Stimulated activated CD4-positive, alpha-beta T cell treated with anti-CD3 and anti-CD28 coated beads, Interleukin-4, amount 100 ng/mL, for 4 hours (primary cell): ENCODE data around the gene SASH3.

Experiments
- DNase-seq, 2 experiments: peaks; one replicate each; pipeline ENCODE4 v3.0.0-alpha.2; 2020

Gene SASH3

DNA sequence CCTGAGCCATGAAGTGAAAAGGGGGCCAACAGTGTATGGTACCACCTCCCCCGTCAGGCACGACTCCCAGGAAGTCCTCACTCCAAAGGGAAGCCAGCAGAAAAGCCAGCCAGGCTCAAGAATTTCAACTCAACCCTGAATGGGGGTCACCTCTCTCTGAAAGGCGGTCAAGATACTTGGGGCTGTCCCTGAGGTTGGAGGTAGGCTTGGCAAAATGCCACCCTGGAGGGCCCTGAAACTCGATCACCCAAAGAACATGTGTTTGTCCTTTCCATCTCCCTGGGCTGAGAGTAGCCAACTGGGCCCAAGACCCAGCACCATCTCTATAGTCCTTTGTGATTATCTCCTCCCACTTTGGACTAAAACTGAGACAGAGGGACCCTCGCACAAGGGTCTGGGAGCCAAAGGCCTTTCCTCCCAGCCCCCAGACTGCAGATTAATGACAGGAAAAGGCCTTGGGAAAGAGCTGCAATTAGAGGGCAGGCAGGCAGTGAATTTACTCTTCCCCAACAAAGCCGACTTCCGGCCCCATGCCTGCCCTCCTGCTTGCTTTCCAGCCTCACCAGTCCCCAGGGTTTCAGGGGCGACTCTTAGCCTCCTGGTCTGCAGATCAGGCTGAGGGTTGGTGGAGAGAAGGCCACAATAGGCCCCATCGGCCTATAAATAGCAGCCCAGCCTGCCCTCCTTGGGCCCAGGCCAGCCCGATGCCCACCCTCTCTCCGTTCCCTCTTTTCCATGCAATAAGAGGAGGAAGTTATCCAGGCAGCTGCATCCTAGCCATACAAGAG lies 5.6 kb downstream of the SASH3 start:
- DNase-seq, result no peak

DNA sequence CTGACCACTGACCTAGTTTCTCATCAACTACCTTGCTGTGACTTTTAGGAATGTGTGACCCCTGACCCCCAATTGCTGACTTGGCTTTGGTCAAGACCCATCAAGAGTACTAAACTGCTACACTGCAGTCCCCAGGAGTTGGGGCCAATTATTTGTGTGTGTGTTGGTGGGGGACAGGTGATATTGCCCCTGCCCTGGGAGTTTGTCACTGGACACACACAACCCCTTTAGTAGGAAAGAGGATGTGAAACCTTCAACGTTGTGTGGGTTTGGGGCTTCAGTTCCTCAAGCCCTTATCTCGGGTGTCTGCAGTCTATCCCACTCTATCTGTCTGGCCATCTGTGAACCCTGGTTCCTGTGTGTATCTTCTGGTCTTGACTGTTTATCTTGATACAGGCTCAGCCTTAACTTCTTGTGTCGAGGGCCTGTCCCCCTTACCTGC lies 6.5 kb downstream of the SASH3 start:
- DNase-seq, result no peak

DNA sequence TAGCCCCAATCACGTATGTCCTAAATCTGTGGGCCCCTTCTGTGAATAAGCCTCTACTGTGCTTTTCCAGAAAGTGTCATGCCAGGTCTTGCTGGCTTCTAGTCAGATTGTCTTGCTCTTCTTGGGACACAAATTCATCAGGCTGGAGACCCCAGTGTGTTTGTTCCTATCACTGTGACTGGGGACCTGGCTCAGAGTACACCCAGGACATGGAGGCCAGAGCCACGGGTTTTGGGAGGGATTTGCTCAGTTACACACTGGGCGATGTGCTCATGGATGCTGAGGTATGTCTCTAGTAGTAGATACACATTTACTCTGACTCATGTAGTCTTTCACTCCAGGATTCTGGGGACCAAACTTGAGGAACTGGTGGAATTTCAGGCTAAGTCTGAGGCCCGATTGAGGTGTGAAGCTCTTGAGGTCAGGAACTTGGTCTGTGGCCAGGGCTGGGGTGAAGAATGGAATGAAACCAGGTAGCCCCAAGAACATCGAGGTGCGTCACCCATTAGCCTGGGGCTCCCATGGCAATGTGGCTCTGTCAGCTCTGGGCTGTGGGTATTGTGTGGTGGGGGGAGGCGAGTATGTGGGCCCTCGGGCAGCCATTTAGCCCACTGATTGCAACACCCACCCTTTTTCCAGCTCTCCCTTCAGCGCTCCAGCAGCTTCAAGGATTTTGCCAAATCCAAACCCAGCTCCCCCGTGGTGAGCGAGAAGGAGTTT lies 7.7 kb downstream of the SASH3 start:
- no peak for DNase-seq

DNA sequence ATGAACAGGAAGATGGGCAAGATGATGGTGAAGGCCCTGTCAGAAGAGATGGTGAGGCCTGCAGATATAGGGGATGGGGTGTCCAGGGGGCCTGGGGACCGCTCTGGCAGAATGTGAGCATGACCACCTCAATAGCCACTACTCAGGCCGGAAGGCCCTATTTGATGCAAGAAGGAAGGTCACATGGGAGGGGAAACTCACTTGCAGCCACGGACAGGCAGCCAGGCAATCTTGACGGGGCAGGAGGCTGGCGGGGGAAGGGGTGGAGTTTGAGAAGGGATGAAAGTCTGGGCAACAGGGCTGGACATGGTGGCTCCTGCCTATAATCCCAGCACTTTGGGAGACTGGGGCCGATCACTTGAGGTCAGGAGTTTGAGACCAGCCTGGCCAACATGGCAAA lies 8.8 kb downstream of the SASH3 start:
- no peak for DNase-seq

DNA sequence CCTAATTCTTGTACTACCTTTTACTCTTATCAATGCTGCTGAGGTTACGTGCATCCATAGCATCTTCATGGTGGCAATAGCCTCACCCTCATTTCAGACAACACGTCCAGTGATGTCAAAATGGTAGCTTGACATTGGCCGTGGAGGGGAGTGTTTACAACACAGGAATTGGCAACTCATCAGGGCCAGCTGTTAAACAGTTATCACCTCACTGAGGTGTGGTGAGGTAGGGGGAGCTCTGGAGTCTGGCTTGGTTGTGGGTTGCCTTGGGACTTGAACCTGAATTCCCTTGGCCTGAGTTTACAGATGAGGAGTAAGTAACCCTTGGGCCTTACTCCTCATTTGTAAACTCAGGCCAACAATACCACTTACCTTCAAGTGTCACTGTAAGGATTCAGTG lies 10.4 kb downstream of the SASH3 start:
- DNase-seq, result no peak

DNA sequence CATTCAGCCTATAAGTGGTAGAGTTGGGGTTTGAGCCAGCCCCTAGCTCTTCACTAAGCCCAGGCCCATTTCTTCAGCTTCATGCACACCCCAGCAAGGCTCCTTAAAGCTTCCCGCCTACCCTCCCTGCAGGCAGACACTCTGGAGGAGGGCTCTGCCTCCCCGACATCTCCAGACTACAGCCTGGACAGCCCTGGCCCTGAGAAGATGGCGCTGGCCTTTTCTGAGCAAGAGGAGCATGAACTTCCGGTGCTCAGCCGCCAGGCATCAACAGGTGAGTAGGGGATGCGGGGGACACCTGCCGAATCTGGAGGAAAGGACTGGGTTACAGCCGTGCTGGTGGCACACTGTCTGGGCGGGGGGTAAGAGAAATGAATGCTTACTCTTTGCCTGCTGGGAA lies 11.1 kb downstream of the SASH3 start:
- DNase-seq, result no peak

DNA sequence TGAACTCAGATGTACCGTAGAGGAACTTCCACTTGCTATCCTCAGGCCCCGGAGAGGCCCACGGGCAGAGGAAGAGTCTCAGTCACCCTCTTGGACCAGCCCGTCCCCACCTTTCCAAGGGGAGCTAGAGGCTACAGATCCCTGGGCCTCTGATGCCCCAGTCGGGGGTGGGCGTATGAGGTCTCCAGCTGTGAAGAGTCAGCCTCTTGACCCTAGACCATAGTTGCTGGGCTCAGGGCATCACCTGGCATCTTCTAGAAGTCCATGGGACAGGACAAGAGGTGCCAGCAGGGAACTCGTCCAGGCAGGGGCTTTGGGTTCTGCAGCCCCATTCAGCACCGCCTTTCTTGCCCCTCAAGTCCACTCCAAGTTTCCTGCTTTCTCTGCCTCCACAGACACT lies 11.6 kb downstream of the SASH3 start:
- no peak for DNase-seq

DNA sequence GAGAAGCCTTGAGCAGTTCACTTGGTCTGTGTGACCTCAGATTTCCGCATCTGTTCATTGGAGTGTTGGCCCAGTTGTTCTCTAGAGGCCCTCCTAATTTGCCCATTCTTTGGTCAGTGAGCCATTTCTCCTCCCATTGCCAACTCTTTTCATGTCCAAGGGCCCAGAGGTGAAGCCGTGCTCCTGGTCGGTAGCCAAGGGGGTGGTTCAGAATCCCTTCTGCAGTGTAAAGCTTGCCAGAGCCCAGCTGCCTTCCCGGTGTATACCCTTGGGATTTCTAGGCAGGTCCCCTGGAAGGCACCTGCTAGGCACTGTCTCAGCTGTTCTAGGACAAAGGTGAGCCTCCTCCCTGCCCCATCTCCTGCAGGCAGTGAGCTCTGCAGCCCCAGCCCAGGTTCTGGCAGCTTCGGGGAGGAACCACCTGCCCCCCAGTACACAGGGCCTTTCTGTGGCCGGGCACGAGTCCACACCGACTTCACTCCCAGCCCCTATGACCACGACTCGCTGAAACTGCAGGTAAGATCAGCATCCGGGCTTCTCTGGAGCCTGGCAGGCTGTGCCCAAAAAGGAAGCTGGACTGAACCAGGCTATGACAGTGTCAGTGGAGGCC lies 12.3 kb downstream of the SASH3 start:
- no peak for DNase-seq

DNA sequence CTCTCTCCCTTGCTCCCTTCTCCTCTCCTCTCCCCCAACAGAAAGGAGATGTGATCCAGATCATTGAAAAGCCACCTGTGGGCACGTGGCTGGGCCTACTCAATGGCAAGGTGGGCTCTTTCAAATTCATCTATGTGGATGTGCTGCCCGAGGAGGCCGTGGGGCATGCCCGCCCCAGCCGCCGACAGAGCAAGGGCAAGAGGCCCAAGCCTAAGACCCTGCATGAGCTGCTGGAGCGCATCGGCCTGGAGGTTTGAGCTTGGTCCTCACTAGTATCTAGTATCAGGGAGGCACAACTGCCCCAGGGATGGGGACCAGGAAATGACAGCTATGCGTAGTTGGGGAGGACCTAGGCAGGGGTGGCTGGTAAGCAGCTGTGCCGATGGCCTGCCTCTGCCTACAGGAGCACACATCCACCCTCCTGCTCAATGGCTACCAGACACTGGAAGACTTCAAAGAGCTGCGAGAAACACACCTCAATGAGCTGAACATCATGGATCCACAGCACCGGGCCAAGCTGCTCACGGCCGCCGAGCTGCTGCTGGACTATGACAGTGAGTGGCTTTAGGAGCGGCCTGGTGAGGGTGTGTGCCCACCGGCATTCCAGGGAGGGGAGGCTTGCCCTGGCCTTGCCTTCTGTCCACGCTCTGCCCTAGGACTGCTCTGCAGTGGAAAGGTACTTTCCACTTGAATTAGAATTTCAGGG lies 13.0 kb downstream of the SASH3 start:
- DNase-seq, result no peak

DNA sequence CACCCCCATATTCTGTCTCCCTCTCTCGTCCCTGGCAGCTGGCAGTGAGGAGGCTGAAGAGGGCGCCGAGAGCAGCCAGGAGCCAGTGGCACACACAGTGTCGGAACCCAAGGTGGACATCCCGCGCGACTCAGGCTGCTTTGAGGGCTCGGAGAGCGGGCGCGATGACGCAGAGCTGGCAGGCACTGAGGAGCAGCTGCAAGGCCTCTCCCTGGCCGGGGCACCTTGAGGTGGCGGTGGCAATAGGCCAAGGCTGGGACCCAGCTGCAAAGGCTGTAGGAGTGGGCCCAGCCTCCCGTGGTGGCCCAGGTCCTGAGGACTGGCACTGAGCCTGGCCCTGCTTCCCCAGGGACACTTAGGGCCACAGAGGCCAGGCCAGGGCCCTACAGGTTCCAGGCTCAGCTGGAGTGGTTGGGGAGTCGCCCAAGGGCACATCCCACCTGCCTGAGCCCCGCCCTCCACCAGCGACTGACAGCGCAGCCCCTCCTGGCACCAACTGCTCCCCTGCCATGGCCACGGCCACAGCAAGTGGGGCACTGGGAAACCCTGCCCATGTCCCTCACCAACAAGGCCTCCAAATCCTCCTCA lies 13.9 kb downstream of the SASH3 start:
- no peak for DNase-seq

DNA sequence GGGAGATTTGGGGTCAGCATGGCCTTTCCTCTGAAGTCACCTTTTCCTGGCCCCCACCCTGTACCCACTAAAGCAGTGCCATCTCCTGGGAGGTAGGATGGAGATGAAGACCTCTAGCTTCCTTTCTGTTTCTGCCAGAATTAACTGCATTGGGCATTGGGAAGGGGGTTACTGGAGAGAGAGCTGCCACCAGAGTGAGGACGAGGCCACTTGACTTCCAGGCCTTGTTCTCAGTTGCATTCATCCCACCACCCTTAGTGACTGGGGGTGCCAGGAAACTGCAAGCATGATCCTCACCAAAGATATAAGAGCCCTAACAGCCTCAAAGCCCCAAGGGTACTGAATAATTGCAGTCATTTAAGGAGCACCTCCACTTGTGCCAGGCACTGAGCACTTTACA lies 15.8 kb downstream of the SASH3 start:
- no peak for DNase-seq

DNA sequence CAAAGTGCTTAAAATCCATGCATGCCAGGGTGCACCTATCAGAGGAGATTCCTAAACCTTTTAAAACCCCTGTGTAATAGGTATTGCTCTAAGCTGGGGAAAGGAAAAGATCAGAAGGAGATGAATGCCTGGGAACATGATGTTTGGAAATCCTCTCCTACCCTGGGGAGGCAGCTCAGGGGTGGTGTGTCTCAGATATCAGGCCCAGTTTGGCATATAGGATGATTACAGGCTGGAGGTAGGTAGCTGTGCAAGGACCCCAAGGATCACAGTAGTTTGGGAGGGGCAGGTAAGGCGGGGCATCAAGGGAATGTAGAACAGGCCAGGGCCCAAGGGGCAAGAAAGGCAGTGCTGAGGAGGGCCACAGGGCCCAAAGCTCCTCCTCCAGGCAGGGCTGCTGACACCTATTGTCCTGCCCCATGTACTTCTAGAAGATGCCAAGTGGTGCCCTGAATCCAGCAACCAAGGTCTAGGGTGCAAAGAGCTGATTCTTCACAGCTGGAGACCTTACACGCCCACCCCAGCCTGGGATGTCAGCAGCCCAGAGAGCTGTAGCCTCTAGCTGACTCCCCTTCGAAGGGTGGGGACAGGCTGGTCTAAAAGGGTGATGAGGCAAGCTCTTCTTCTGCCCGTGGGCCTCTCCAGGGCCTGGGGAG lies 17.6 kb downstream of the SASH3 start:
- DNase-seq, result no peak

DNA sequence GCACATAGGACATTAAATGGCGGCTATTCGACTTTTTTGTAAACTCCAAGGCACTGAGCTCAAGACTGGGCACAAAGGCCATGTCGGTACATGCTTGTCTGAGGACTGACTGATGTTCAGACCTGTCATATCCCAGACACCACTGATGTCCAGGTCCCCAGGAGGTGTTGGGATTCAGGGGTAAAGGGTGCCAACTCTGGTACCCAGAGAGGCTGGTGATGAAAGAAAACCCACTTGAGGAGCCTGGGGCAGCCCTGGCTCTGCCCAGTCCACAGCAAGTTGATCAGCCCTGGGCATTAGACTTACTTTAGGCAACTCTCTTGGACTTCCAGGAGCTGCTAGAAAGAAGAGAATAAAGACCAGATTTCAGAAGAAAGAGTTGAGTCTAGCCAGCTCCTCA lies 18.7 kb downstream of the SASH3 start:
- DNase-seq, result no peak

DNA sequence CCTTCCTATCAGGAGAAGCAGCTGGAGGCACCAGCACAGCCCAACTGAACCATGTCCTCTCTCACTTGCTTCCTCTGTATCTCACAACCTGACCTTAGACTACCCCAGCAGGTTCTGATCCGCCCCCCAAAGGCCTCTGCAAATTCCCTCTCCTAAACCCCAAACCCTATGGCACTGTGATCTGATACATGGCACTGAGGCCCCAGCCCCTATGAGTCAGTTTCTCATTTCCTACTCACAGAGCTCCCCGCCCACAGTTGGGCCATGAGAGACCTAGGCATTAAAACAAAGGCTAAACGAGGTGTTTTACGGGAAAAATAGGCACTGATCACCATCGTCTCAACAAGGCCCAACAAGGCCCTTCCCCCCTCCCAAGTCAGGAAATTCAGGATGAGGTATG lies 19.1 kb downstream of the SASH3 start:
- DNase-seq, result peak in 1 of 2 experiments; percentile 37

DNA sequence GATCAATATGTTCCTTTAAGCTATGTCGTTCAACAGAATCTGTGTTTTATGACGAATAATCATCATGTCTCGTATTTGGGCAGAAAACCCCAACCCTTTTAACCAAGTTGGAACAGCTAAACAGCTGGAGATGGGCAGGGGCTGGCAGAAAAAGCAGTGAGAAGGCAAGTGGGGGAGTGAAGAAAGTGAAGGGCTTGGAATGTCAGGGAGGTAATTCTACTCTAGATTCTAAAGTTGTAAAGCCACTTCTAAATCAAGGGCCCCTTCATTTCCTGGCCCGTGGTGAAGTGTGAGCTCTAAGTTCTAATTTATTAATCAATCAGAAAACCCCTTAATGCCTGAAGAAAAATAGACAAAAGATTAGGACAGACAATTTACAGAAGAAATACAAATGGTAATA lies 20.4 kb downstream of the SASH3 start:
- no peak for DNase-seq

DNA sequence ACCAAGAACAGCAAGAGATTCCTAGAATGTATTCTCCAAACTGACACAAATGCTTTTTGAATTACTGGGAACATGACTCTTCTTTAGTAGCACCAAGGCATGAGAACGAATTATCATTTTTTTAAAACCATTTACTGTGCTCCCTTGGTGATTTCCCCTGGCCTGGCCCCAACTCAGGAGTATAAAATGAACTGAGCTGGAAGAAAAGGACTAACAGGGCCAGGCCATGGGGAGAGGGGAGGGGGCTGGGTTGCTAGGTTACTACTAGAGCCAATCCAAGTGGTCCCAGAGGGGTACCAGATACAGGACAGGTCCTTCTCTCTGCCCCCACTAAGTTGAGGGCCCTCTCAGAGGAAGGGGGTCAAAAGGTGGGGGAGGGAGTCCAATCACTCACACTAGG lies 23.1 kb downstream of the SASH3 start:
- no peak for DNase-seq

DNA sequence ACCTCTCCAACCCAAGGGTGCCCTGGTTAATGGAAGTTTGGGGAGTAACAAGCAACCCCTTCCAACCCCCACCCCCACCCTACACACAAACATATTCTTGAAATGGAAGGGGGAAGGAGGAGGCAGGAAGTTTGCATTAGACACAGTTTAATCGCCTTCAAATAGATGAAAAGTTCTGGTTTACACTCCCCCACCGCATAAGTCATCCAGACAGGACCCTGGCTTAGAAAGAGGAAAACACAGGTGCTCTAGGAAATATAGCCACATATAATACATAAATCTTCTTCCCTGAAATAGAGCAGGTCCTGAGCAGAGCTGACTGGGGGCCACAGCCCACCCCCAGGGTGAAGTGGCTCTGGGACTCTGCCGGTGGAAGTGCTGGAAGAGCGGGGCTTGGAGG lies 25.1 kb downstream of the SASH3 start:
- no peak for DNase-seq

DNA sequence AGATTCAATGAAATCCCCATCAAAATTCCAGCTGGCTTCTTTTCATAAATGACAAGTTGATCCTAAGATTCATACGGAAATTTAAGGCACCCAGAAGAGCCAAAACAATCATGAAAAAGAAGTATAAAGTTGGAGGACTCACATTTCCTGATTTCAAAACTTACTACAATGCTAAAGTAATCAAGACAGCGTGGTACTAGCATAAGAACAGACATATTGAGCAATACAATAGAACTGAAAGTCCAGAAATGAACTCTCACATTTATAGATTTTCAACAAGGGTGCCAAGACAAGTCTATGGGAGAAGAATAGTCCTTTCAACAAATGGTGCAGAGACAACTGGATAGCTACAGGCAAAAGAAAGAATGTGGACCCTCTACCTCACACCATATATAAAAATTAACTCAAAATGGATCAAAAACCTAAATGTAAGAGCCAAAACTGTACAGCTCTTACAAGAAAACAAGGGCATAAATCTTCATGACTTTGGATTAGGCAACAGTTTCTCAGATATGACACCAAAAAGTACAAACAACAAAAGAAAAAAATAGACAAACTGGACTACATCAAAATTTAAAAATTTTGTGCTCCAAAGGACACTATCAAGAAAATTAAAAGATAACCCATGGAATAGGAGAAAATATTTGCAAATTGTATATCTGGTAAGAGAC lies 28.5 kb downstream of the SASH3 start:
- DNase-seq, result no peak

DNA sequence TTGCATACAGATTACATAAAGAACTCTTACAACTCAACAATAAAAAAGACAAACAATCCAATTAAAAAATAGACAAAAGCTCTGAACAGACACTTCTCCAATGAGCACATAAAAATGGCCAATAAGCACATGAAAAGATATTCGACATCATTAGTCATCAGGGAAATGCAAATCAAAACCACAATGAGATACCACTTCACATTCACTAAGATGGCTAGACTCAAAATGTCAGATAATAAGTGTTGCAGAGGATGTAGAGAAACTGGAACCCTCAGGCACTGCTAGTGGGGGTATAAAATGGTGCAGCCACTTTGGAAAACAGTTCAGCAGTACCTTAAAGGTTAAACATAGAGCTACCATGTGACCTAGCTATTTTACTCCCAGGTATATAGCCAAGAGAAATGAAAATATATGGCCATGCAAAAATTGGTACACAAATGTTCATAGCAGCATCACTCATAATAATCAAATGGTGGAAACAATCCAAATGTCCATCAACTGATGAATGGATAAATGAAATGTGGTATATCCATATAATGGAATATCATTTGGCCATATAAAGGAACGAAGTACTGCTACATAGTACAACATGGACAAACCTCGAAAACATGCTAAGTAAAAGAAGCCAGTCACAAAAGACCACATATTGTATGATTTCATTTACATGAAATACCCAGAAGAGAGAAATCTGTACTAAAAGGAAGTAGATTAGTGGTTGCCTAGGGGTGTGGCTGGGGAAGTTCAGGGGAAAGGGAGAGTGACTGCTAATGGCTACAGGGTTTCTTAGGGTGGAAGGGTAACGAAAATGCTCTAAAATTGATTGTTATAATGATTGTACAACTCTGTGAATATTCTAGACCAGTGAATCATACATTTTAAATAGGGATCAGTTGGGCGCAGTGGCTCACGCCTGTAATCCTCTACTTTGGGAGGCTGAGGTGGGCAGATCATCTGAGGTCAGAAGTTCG lies 29.4 kb downstream of the SASH3 start:
- DNase-seq, result no peak

DNA sequence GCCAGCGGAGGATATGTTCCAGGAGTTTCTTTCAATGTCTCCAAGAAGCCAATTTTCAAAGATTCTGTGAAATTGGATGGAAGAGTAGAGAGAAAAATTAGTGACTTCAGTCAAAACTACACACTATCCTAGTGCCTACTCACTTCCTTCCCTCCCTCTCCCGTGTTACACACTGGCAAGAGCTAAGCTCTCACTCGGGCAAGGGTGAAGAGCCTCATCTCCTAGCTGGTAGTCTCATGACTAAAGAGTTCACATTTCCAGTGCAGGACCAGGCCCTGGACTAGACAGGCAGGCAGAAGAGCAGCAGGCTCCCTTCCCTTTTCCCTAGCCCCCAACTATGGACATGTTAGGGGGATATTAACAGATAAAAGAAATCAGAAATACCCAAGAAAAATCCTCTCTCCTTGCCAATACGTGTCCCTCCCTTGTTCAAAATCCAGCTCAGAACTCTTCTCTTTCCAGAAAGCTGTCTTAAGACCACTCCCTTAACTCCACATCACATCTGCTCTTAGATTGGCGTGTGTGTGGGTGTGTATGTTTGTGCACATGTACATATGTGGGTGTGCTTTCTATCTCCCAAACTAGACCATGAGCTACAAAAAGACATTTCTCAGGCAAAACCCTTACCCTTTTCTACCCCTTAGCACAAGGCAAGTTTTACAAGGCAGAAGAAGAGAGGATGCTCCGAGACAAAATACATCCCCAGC lies 34.1 kb downstream of the SASH3 start:
- DNase-seq, result no peak
